Colonic mucosa (tissue), 4 donors: ENCODE results near the gene HIF3A. TPM values are rescaled to one million over a fixed set of nuclear protein-coding genes. Genes with fewer than 3 reads are reported as not detected.

Experiments
- DNase-seq: peaks from one replicate; pipeline ENCODE4 v3.0.0-alpha.2; 2020
- H3K27ac ChIP-seq: fragments of 200-600 bp; one replicate; pipeline ENCODE4 v1.8.0; 2021
- H3K27me3 ChIP-seq: fragments of 200-600 bp; one replicate; pipeline ENCODE4 v1.8.0; 2021
- H3K36me3 ChIP-seq: fragments of 200-600 bp; one replicate; pipeline ENCODE4 v1.8.0; 2021
- H3K4me1 ChIP-seq: fragments of 200-600 bp; one replicate; pipeline ENCODE4 v1.8.0; 2021; ENCODE audit warnings: mild to moderate bottlenecking
- H3K4me3 ChIP-seq: fragments of 200-600 bp; one replicate; pipeline ENCODE4 v1.8.0; 2021
- H3K9ac ChIP-seq, 2 donors: one replicate each; pipeline ENCODE4 v1.7.0; 2013; ENCODE audit warnings: control low read depth in 2 of 2, low read depth in 2 of 2, low read length in 2 of 2
- H3K9me3 ChIP-seq: fragments of 200-600 bp; one replicate; pipeline ENCODE4 v1.8.0; 2021
- intact Hi-C: fragments of 100-400 bp; cut with DNase I; formaldehyde crosslinking; loops from one replicate; pipeline ENCODE4 v1.14.1; 2022
- total RNA-seq, 2 donors: library from RNA; stranded (reverse); fragmentation: NEBNext Ultra II Directional in 1 of 2; extraction: Animal tissue kit (Norgen Biotek cat#: 25700) in 1 of 2; gene quantifications; one replicate each; pipeline ENCODE4 v1.2.1, GENCODE V29; 2021
- TF ChIP-seq, protein P1 (sequence below): fragments of 200-600 bp; IDR thresholded peaks from one replicate; pipeline ENCODE4 v1.8.0; 2022; ENCODE audit warnings: antibody characterized with exemption, mild to moderate bottlenecking
- donor health status: healthy.
- donor health status: DM: no; HTN: no; CAD: no.
- donor health status: DM: no; HTN: no; CAD: no.

The HIF3A gene
- total RNA-seq, 2 donors from 2014 or later, result 5.7 to 7.1 TPM

DNA sequence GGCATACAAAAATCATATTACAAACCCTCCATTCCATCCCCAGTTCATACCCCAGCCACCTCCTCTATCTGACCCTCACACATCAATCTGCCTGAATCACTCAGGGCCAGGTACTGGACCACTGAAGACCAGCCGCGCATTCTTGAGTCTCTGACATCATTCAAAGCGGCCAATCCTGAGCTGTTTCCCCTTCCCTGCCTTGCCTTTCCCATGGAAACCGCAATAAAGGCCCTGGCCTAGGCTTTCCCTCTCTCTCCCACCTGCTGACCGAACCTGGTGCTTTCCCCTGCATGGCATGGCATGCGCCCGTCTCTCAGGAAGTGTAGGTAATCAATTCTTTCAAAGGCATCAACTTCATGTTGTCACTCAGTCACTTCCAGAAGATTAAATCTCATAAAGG is 17.7 kb upstream of the HIF3A start:
- no peak overlapping the region for H3K4me3 ChIP-seq
- H3K9ac ChIP-seq, result no peak overlapping the region
- intact Hi-C loops, result loop anchor here (2.0 kb wide), 1 partner anchor 210 kb away; no protein-coding TSS in a partner anchor
- TF ChIP-seq, protein P1, sequence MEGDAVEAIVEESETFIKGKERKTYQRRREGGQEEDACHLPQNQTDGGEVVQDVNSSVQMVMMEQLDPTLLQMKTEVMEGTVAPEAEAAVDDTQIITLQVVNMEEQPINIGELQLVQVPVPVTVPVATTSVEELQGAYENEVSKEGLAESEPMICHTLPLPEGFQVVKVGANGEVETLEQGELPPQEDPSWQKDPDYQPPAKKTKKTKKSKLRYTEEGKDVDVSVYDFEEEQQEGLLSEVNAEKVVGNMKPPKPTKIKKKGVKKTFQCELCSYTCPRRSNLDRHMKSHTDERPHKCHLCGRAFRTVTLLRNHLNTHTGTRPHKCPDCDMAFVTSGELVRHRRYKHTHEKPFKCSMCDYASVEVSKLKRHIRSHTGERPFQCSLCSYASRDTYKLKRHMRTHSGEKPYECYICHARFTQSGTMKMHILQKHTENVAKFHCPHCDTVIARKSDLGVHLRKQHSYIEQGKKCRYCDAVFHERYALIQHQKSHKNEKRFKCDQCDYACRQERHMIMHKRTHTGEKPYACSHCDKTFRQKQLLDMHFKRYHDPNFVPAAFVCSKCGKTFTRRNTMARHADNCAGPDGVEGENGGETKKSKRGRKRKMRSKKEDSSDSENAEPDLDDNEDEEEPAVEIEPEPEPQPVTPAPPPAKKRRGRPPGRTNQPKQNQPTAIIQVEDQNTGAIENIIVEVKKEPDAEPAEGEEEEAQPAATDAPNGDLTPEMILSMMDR, result no peak
- H3K4me1 ChIP-seq, result no peaks in the 10 kb centered on the region
- DNase-seq, result no peak
- H3K27ac ChIP-seq, result no peak overlapping the region
- no peaks in the 10 kb centered on the region for H3K27me3 ChIP-seq
- no peaks in the 10 kb centered on the region for H3K9me3 ChIP-seq
- H3K36me3 ChIP-seq, result no peaks in the 10 kb centered on the region

DNA sequence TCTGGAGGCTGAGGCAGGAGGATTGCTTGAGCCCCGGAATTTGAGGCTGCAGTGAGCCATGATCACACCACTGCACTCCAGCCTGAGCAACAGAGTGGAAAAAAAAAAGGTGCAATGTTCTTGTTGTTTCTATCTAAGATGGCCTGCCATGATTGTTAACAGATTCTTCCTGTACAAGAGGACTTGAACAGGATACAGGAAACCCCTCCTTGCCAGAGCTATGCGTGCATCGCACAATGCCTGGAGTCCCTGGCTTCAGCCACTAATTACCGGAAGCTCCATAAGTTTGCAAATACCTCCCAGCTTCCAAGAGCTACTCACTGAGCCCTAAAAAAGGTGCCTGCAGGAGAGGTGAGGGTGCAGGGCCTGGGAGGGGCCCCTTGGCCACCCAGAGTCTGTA is 13.1 kb upstream of the HIF3A start:
- TF ChIP-seq, protein P1, result no peak
- H3K27me3 ChIP-seq, result no peaks in the 10 kb centered on the region
- no peaks in the 10 kb centered on the region for H3K4me1 ChIP-seq
- H3K9me3 ChIP-seq, result no peaks in the 10 kb centered on the region
- H3K36me3 ChIP-seq, result no peaks in the 10 kb centered on the region
- H3K4me3 ChIP-seq, result no peak overlapping the region
- H3K9ac ChIP-seq, result no peak overlapping the region
- no peak for DNase-seq
- intact Hi-C loops, result loop anchor here (5.0 kb wide), 2 partner anchors 64 to 109 kb away; partner anchors contain the start of gene PPP5C
- no peak overlapping the region for H3K27ac ChIP-seq

DNA sequence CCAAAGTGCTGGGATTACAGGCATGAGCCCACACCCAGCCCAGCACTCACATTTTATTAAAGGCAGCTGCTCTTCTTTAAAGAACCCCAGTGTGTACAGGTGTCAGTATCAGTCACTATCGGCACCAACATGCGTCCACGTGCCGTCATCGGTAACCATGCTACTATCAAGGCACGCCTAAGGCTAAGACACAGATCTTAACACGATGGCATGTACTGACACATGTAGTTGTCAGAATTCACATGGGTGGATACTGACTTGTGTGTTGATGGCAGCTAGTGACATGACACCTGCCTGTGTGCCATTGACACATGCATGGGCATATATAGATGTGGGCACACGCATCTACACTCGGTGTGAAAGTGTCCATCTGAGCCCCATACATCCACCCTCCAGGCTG is 12.2 kb upstream of the HIF3A start:
- H3K9ac ChIP-seq, result no peak overlapping the region
- intact Hi-C loops, result loop anchor here (5.0 kb wide), 2 partner anchors 63 to 108 kb away; partner anchors contain the start of gene PPP5C
- H3K36me3 ChIP-seq, result no peaks in the 10 kb centered on the region
- no peaks in the 10 kb centered on the region for H3K9me3 ChIP-seq
- no peak for DNase-seq
- no peaks in the 10 kb centered on the region for H3K27me3 ChIP-seq
- no peak overlapping the region for H3K4me3 ChIP-seq
- TF ChIP-seq, protein P1, result no peak
- no peak overlapping the region for H3K27ac ChIP-seq
- H3K4me1 ChIP-seq, result no peaks in the 10 kb centered on the region

DNA sequence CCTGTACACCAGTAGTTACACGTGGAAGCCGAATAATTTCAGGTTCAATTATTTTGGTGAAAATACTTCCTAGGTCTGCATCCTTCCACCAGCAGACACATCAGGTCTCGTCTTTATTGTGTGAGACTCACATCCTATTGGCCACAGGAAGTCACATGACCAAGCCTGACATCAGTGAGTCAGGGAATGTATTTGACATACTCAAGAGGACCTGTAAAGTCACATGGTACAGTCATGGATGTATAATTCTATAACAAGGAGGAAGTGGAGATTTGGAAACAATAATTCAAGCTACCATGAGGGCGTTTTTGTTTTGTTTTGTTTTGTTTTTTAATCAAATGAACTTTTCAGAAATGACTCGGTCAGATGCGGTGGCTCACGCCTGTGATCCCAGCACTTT is 9.3 kb upstream of the HIF3A start:
- H3K36me3 ChIP-seq, result no peaks in the 10 kb centered on the region
- intact Hi-C loops, result no loop called here
- H3K27ac ChIP-seq, result no peak overlapping the region
- H3K9me3 ChIP-seq, result no peaks in the 10 kb centered on the region
- no peaks in the 10 kb centered on the region for H3K4me1 ChIP-seq
- no peaks in the 10 kb centered on the region for H3K27me3 ChIP-seq
- H3K9ac ChIP-seq, result no peak overlapping the region
- no peak for DNase-seq
- TF ChIP-seq, protein P1, result no peak
- H3K4me3 ChIP-seq, result no peak overlapping the region

DNA sequence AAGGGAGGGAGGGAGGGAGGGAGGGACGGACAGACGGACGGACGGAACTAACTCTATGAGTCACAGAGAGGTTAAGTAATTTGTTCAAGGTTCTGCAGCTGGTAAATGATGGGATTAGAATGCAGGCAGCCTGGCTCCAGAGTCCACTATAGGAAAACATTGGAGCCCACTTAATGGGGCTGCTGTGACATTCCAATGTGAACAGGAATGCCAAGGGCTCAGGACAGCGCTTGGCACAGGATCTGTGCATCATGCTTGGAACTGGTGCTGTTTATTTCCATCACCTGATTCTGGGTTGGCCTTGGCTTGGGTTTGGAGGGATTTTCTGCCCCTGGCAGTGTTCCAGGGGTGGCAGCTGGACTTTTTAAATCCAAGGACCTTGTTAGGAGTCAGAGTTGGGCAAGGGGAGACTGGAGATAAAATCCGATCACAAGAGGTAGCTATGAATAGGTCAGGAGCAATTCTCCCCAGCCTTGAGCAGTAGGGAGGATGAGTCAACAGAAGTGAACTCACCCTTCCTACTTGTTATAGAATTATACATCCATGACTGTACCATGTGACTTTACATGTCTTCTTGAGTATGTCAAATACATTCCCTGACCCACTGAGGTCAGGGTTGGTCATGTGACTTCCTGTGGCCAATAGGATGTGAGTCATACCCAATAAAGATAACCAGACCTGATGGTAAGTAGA is 7.8 kb upstream of the HIF3A start:
- Histone ChIP-seq H3K9me3 (no peaks in the 10 kb centered on the region), H3K4me1 (no peaks in the 10 kb centered on the region), H3K27me3 (no peaks in the 10 kb centered on the region), H3K9ac (no peak overlapping the region), H3K36me3 (no peaks in the 10 kb centered on the region), H3K4me3 (no peak overlapping the region), H3K27ac (no peak overlapping the region)
- TF ChIP-seq, protein P1, result no peak
- intact Hi-C loops, result no loop called here
- no peak for DNase-seq
